Mucosa of descending colon (tissue), 3 donors: Measurements from ENCODE around the gene TSFM. TPM values are rescaled to one million over a fixed set of nuclear protein-coding genes. Genes with fewer than 3 reads are reported as not detected.
A peak's percentile ranks its signal among the peaks of the same experiment; 100 is the strongest.

Experiments
- ATAC-seq: fragments of 200-7000 bp; cut with Tn5 transposase; one replicate; pipeline ENCODE4 v1.9.1; 2020; ENCODE audit warnings: mild to moderate bottlenecking, moderate library complexity
- DNase-seq, 3 donors: peaks; one replicate each; pipeline ENCODE4 v3.0.0-alpha.2; 2020
- H3K36me3 ChIP-seq: fragments of 200-600 bp; one replicate; pipeline ENCODE4 v1.8.0; 2021; ENCODE audit warnings: low read depth, mild to moderate bottlenecking
- H3K4me1 ChIP-seq: fragments of 200-600 bp; one replicate; pipeline ENCODE4 v1.8.0; 2021; ENCODE audit warnings: low read depth, mild to moderate bottlenecking
- H3K4me3 ChIP-seq: fragments of 200-600 bp; one replicate; pipeline ENCODE4 v1.8.0; 2021; ENCODE audit warnings: mild to moderate bottlenecking
- H3K9me3 ChIP-seq: fragments of 200-600 bp; one replicate; pipeline ENCODE4 v1.8.0; 2021; ENCODE audit warnings: mild to moderate bottlenecking
- CTCF ChIP-seq: fragments of 200-600 bp; IDR thresholded peaks from one replicate; pipeline ENCODE4 v1.8.0; 2022; ENCODE audit warnings: antibody characterized with exemption, mild to moderate bottlenecking
- intact Hi-C, 2 donors: fragments of 100-400 bp; cut with DNase I in 1 of 2; cut with micrococcal nuclease in 1 of 2; formaldehyde crosslinking; loops; one replicate each; pipeline versions ENCODE4 v1.11.0 to v1.11.1; 2022; cut with DNase I, micrococcal nuclease
- total RNA-seq, 3 donors: library from RNA; stranded (reverse); fragmentation: NEBNext Ultra II Directional in 2 of 3; extraction: Animal tissue kit (Norgen Biotek cat#: 25700) in 2 of 3; gene quantifications; one replicate each; pipeline versions ENCODE4 v1.2.1 to v1.2.4, GENCODE V29; 2021 to 2023
- donor health status: DM: no; HTN: no; CAD: no; lungs with moderate emphysema.
- donor health status: DM: no; HTN: no; CAD: no.
- donor health status: DM: no; HTN: yes; CAD: no.

TSFM gene
- total RNA-seq, 3 donors from 2014 or later, result 26.1 to 32.9 (median 29.0) TPM

GRCh38 chr12:57744194-57744776, 38.3 kb upstream of the TSFM start:
- no peaks in the 10 kb centered on the region for H3K36me3 ChIP-seq
- ATAC-seq (peak; percentile 68), DNase-seq (peak; percentile 79 to 84 (median 84))
- H3K4me3 ChIP-seq, result peak overlapping the region; percentile 70
- TF ChIP-seq CTCF, result no peak
- peaks cover 7% of the 10 kb centered on the region for H3K4me1 ChIP-seq
- intact Hi-C loops, result no loop called here
- no peaks in the 10 kb centered on the region for H3K9me3 ChIP-seq

- no peaks in the 10 kb centered on the region for H3K9me3 ChIP-seq
- no peak for TF ChIP-seq CTCF
- no peaks in the 10 kb centered on the region for H3K36me3 ChIP-seq
- DNase-seq, result peak; percentile 94 to 99 (median 98)
- peaks cover 7% of the 10 kb centered on the region for H3K4me1 ChIP-seq
- peak; percentile 91 for ATAC-seq
- intact Hi-C loops, result no loop called here
- peak within 1 kb of the TSS; percentile 70 for H3K4me3 ChIP-seq
These were observed 37.7 kb upstream of the TSFM start, which contains the start of gene TSPAN31 for GRCh38 chr12:57744777-57745484. Gene TSPAN31, plus strand, starts transcription at chr12:57745039. Its CDS starts 116 bp downstream, at chr12:57745155.

- DNase-seq, result peak in 1 of 3 donors; percentile 31
- ATAC-seq, result peak; percentile 1
- TF ChIP-seq CTCF, result no peak
- intact Hi-C loops, result no loop called here
- Histone ChIP-seq H3K36me3 (no peaks in the 10 kb centered on the region), H3K4me1 (peaks cover 7% of the 10 kb centered on the region), H3K4me3 (peak overlapping the region; percentile 70), H3K9me3 (no peaks in the 10 kb centered on the region)
These were observed 37.1 kb upstream of the TSFM start for GRCh38 chr12:57745485-57745881.

GRCh38 chr12:57746025-57746424, 36.6 kb upstream of the TSFM start:
- intact Hi-C loops, result no loop called here
- H3K36me3 ChIP-seq, result no peaks in the 10 kb centered on the region
- H3K4me1 ChIP-seq, result peaks cover 8% of the 10 kb centered on the region
- H3K4me3 ChIP-seq, result no peak overlapping the region
- ATAC-seq, result no peak
- H3K9me3 ChIP-seq, result no peaks in the 10 kb centered on the region
- no peak for DNase-seq
- TF ChIP-seq CTCF, result no peak

GRCh38 chr12:57749061-57749460, 33.5 kb upstream of the TSFM start:
- DNase-seq (no peak), ATAC-seq (no peak)
- TF ChIP-seq CTCF, result no peak
- Histone ChIP-seq H3K9me3 (no peaks in the 10 kb centered on the region), H3K4me1 (peaks cover 29% of the 10 kb centered on the region), H3K4me3 (no peak overlapping the region), H3K36me3 (no peaks in the 10 kb centered on the region)
- intact Hi-C loops, result no loop called here
